DOHH2 (cell line): ENCODE measurements around the gene SEC62.
A peak's percentile ranks its signal among the peaks of the same experiment; 100 is the strongest.

Experiments
- H3F3A ChIP-seq: fragments of 200-600 bp; sonication (generic), shearing (Covaris generic); 2 replicates; pipeline ENCODE4 v1.6.0; 2016; ENCODE audit warnings: antibody characterized with exemption, mild to moderate bottlenecking; ENCODE audit not compliant: control insufficient read depth, insufficient read depth
- H3K27ac ChIP-seq: fragments of 200-600 bp; sonication (generic); 2 replicates; pipeline ENCODE4 v1.5.1; 2014; ENCODE audit warnings: low read depth, mild to moderate bottlenecking, low read length, moderate library complexity
- H3K27me3 ChIP-seq: fragments of 200-600 bp; sonication (generic); 2 replicates; pipeline ENCODE4 v1.6.1; 2014; ENCODE audit warnings: mild to moderate bottlenecking, low read length, mixed read lengths; ENCODE audit not compliant: control insufficient read depth
- H3K36me3 ChIP-seq: fragments of 200-600 bp; sonication (generic); 2 replicates; pipeline ENCODE4 v1.6.1; 2014; ENCODE audit warnings: mild to moderate bottlenecking, low read length, moderate library complexity, mixed read lengths; ENCODE audit not compliant: control insufficient read depth
- H3K4me1 ChIP-seq: fragments of 200-600 bp; sonication (generic); 2 replicates; pipeline ENCODE4 v1.6.1; 2014; ENCODE audit warnings: mild to moderate bottlenecking, low read length, mixed read lengths; ENCODE audit not compliant: control insufficient read depth
- H3K4me2 ChIP-seq: fragments of 200-600 bp; sonication (generic); 2 replicates; pipeline ENCODE4 v1.6.0; 2014; ENCODE audit warnings: mild to moderate bottlenecking, low read length, moderate library complexity
- H3K4me3 ChIP-seq: fragments of 200-600 bp; sonication (generic); 2 replicates; pipeline ENCODE4 v1.5.1; 2014; ENCODE audit warnings: mild to moderate bottlenecking, low read length, mixed read lengths
- H3K79me2 ChIP-seq: fragments of 200-600 bp; sonication (generic); 2 replicates; pipeline ENCODE4 v1.6.1; 2014; ENCODE audit warnings: mild to moderate bottlenecking, low read length, mixed read lengths; ENCODE audit not compliant: control insufficient read depth
- H3K9me2 ChIP-seq: fragments of 200-600 bp; sonication (generic); replicated peaks from 2 replicates; pipeline ENCODE4 v1.6.1; 2014; ENCODE audit warnings: mild to moderate bottlenecking, low read length, mixed read lengths; ENCODE audit not compliant: control insufficient read depth
- H3K9me3 ChIP-seq: fragments of 200-600 bp; sonication (generic); 2 replicates; pipeline ENCODE4 v1.6.1; 2014; ENCODE audit warnings: antibody characterized with exemption, low read length, mixed read lengths; ENCODE audit not compliant: control insufficient read depth, insufficient read depth
- H4K20me1 ChIP-seq: fragments of 200-600 bp; sonication (generic); 2 replicates; pipeline ENCODE4 v1.6.0; 2014; ENCODE audit warnings: low read depth, mild to moderate bottlenecking, antibody characterized with exemption, low read length, moderate library complexity; ENCODE audit not compliant: control insufficient read depth, insufficient read depth
- CTCF ChIP-seq: fragments of 200-600 bp; sonication (generic); IDR thresholded peaks from one replicate; pipeline ENCODE4 v1.5.1; 2014; ENCODE audit warnings: antibody characterized with exemption, mild to moderate bottlenecking, low read depth, low read length; ENCODE audit not compliant: poor library complexity, severe bottlenecking
- EZH2phosphoT487 ChIP-seq: fragments of 200-600 bp; sonication (generic); IDR thresholded peaks from 2 replicates; pipeline ENCODE4 v1.6.1; 2017; ENCODE audit warnings: borderline replicate concordance, mild to moderate bottlenecking, antibody characterized with exemption, low read length, moderate library complexity, mixed read lengths

SEC62 gene

GRCh38 chr3:169955406-169955805 lies 11.2 kb upstream of the SEC62 start:
- Histone ChIP-seq H3K27ac (peak overlapping the region; percentile 94), H3K27me3 (no peaks in the 10 kb centered on the region)

GRCh38 chr3:169964176-169964575 lies 2.4 kb upstream of the SEC62 start:
- peaks cover 17% of the 10 kb centered on the region for H3F3A ChIP-seq
- TF ChIP-seq EZH2phosphoT487 (no peak), CTCF (no peak)
- H3K4me2 ChIP-seq: peak overlapping the region; percentile 97
- no peaks in the 10 kb centered on the region for H3K9me2 ChIP-seq
- H3K9me3 ChIP-seq: peaks cover 9% of the 10 kb centered on the region; the same call in 1 of the 2 replicates
- peaks cover 80% of the 10 kb centered on the region for H3K4me1 ChIP-seq
- peak overlapping the region; percentile 85 for H3K4me3 ChIP-seq
- H3K79me2 ChIP-seq: peaks cover 78% of the 10 kb centered on the region
- H3K27ac ChIP-seq: peak overlapping the region; percentile 96
- no peaks in the 10 kb centered on the region; the same call in 1 of the 2 replicates for H4K20me1 ChIP-seq
- peaks cover 37% of the 10 kb centered on the region for H3K36me3 ChIP-seq
- H3K27me3 ChIP-seq: no peaks in the 10 kb centered on the region

More at GRCh38 chr3:169955406-169955805, 11.2 kb upstream of the SEC62 start:
- H3K4me3 ChIP-seq: peak overlapping the region; percentile 32
- peaks cover 97% of the 10 kb centered on the region for H3K4me1 ChIP-seq
- peaks cover 35% of the 10 kb centered on the region for H3K79me2 ChIP-seq
- H3K9me3 ChIP-seq: peaks cover 5% of the 10 kb centered on the region
- peaks cover 17% of the 10 kb centered on the region for H3F3A ChIP-seq
- no peaks in the 10 kb centered on the region for H3K9me2 ChIP-seq
- peak overlapping the region; percentile 85 for H3K4me2 ChIP-seq
- no peaks in the 10 kb centered on the region for H4K20me1 ChIP-seq
- no peak for TF ChIP-seq CTCF
- TF ChIP-seq EZH2phosphoT487: no peak
- peaks cover 33% of the 10 kb centered on the region for H3K36me3 ChIP-seq

DNA sequence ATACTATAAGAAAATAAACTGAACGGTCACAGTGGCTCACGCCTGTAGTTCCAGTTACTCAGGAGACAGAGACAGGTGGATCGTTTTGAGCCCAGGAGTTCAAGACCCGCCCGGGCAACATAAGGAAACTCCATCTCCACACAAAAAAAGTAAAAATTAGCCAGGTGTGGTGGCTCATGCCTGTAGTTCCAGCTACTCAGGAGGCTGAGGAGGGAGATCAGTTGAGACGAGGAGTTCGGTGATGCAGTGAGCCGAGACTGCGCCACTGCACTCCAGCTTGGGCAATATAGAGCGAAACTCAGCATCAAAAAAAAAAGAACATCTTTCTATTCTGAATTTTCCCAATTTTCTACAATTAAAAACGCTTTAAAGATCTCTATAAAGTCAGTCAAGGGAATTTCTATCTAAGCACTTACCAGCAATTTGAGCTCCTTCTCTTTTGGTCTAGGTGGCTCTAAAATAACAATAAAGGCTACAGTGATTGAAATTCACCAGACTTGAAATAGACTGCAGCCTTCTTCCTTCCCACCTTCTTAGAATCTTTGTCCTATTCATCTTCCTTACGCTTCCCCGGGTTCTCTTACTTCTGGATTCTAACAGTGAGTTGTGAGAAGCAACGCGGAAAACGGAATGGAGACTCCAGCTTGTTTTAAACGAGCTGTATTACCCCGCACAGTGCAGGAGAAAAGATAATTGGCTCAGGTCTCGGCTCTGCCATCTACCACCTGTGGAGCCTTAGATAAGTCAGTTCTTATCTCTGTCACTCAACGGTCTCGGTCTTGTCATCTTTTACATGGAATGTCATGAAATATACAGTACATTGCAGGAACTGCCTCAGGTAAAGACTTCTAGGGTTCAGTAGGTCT lies 812 bp upstream of the SEC62 start:
- H4K20me1 ChIP-seq: no peaks in the 10 kb centered on the region; the same call in 1 of the 2 replicates
- peaks cover 81% of the 10 kb centered on the region for H3K4me1 ChIP-seq

More for the DNA sequence above, 812 bp upstream of the SEC62 start:
- H3K79me2 ChIP-seq: peaks cover 93% of the 10 kb centered on the region
- H3K9me3 ChIP-seq: peaks cover 9% of the 10 kb centered on the region; the same call in 1 of the 2 replicates
- peak overlapping the region; percentile 85 for H3K4me3 ChIP-seq
- no peaks in the 10 kb centered on the region for H3K9me2 ChIP-seq
- no peaks in the 10 kb centered on the region for H3K27me3 ChIP-seq
- peaks cover 17% of the 10 kb centered on the region for H3F3A ChIP-seq
- peak overlapping the region; percentile 96 for H3K27ac ChIP-seq
- peaks cover 54% of the 10 kb centered on the region for H3K36me3 ChIP-seq
- H3K4me2 ChIP-seq: peak overlapping the region; percentile 97
- TF ChIP-seq CTCF: no peak
- TF ChIP-seq EZH2phosphoT487: no peak
